SK-N-SH (cell line): ENCODE data around the gene APELA. TPM values are rescaled to one million over a fixed set of nuclear protein-coding genes. Genes with fewer than 3 reads are reported as not detected.

Experiments used
- CTCF ChIA-PET: fragments of 300-600, 350-600 bp; formaldehyde crosslinking; extraction: SDS; loops from one replicate; lab custom pipeline; 2021; lab: Yijun Ruan, JAX
- POLR2A ChIA-PET: fragments of 350-600 bp; sonication (Branson Sonifier 250); formaldehyde crosslinking; extraction: SDS; loops from one replicate; lab custom pipeline; 2020; ENCODE audit warnings: antibody characterized with exemption, inconsistent platforms; lab: Yijun Ruan, JAX
- DNase-seq: peaks from one replicate; pipeline ENCODE4 v3.0.0; 2012
- H2AFZ ChIP-seq: fragments of 200-600 bp; sonication (generic); 2 replicates; pipeline ENCODE4 v1.8.1; 2016; ENCODE audit warnings: antibody characterized with exemption, mild to moderate bottlenecking, low read depth
- H3F3A ChIP-seq: fragments of 200-600 bp; sonication (generic); replicated peaks from 2 replicates; pipeline ENCODE3; 2016; ENCODE audit warnings: antibody characterized with exemption, mild to moderate bottlenecking; ENCODE audit not compliant: insufficient read depth
- H3K27ac ChIP-seq, 2 experiments: fragments of 200-500 bp in 1 of 2; fragments of 200-600 bp in 1 of 2; sonication (Bioruptor generic) in 1 of 2; sonication (generic), shearing (Covaris generic) in 1 of 2; 2 replicates each; pipeline versions ENCODE4 v1.5.1 to v1.6.1; 2014 to 2016; ENCODE audit warnings: low read depth in 2 of 2, inconsistent platforms in 1 of 2, low read length in 1 of 2, mild to moderate bottlenecking in 1 of 2, mixed read lengths in 1 of 2
- H3K27me3 ChIP-seq: fragments of 200-600 bp; sonication (generic), shearing (Covaris generic); 2 replicates; pipeline ENCODE4 v1.6.1; 2016; ENCODE audit warnings: mixed run types; ENCODE audit not compliant: insufficient read depth
- H3K36me3 ChIP-seq, 2 experiments: fragments of 200-500 bp in 1 of 2; fragments of 200-600 bp in 1 of 2; sonication (Bioruptor generic) in 1 of 2; sonication (generic) in 1 of 2; replicated peaks in 1 of 2; 2 replicates each; pipeline versions ENCODE3 to v1.5.1; 2014 to 2016; ENCODE audit warnings: low read length in 1 of 2, mild to moderate bottlenecking in 1 of 2; ENCODE audit not compliant: insufficient read depth in 2 of 2, control insufficient read depth in 1 of 2
- H3K4me1 ChIP-seq, 2 experiments: fragments of 200-500 bp in 1 of 2; fragments of 200-600 bp in 1 of 2; sonication (Bioruptor generic) in 1 of 2; sonication (generic), shearing (Covaris generic) in 1 of 2; 2 replicates each; pipeline versions ENCODE4 v1.5.1 to v1.6.1; 2014 to 2016; ENCODE audit warnings: low read depth in 1 of 2, low read length in 1 of 2, mixed run types in 1 of 2; ENCODE audit not compliant: insufficient read depth in 2 of 2, control insufficient read depth in 1 of 2
- H3K4me2 ChIP-seq: fragments of 200-600 bp; sonication (generic), shearing (Covaris generic); 2 replicates; pipeline ENCODE4 v1.6.1; 2017; ENCODE audit warnings: mixed run types
- H3K4me3 ChIP-seq, 2 experiments: fragments of 200-500 bp in 1 of 2; fragments of 200-600 bp in 1 of 2; sonication (Bioruptor generic) in 1 of 2; sonication (generic), shearing (Covaris generic) in 1 of 2; 2 replicates each; pipeline versions ENCODE4 v1.5.1 to v1.8.1; 2014 to 2016; ENCODE audit warnings: low read depth in 2 of 2, inconsistent platforms in 1 of 2, low read length in 1 of 2, mild to moderate bottlenecking in 1 of 2, mixed read lengths in 1 of 2, moderate library complexity in 1 of 2
- H3K79me2 ChIP-seq: fragments of 200-600 bp; sonication (generic); 2 replicates; pipeline ENCODE4 v1.8.1; 2017; ENCODE audit warnings: mild to moderate bottlenecking; ENCODE audit not compliant: insufficient read depth
- H3K9ac ChIP-seq: fragments of 200-600 bp; sonication (generic); 2 replicates; pipeline ENCODE4 v1.6.1; 2017; ENCODE audit warnings: mixed run types
- H3K9me2 ChIP-seq: fragments of 200-600 bp; sonication (generic); 2 replicates; pipeline ENCODE4 v1.6.1; 2017; ENCODE audit warnings: mixed run types
- H3K9me3 ChIP-seq: fragments of 200-600 bp; sonication (generic); 2 replicates; pipeline ENCODE4 v1.6.1; 2017; ENCODE audit warnings: mixed run types, mild to moderate bottlenecking, moderate library complexity
- H4K20me1 ChIP-seq: fragments of 200-600 bp; sonication (generic); 2 replicates; pipeline ENCODE4 v1.6.1; 2017; ENCODE audit warnings: mild to moderate bottlenecking, mixed run types; ENCODE audit not compliant: insufficient read depth
- ELF1 ChIP-seq: IDR thresholded peaks from 2 replicates; pipeline ENCODE4 v1.4.0; 2012
- EP300 ChIP-seq, 2 experiments: IDR thresholded peaks; 2 replicates each; pipeline versions ENCODE4 v1.4.0 to v1.6.1; 2012; ENCODE audit warnings: borderline replicate concordance in 1 of 2, low read depth in 1 of 2, low read length in 1 of 2
- FOXM1 ChIP-seq: IDR thresholded peaks from 2 replicates; pipeline ENCODE4 v1.4.0; 2012; ENCODE audit warnings: low read depth, mild to moderate bottlenecking
- GABPA ChIP-seq: IDR thresholded peaks from 2 replicates; pipeline ENCODE4 v1.4.0; 2012; ENCODE audit warnings: low read depth, mild to moderate bottlenecking
- IRF3 ChIP-seq: fragments of 150-350 bp; IDR thresholded peaks from 2 replicates; pipeline ENCODE4 v1.6.1; 2016; ENCODE audit warnings: mild to moderate bottlenecking, low read depth, low read length
- MXI1 ChIP-seq: IDR thresholded peaks from 2 replicates; pipeline ENCODE4 v1.6.1; 2012; ENCODE audit warnings: mild to moderate bottlenecking, low read depth, low read length, improper control_type of control experiment
- NFIC ChIP-seq: IDR thresholded peaks from 2 replicates; pipeline ENCODE4 v1.4.0; 2012; ENCODE audit warnings: borderline replicate concordance
- NRF1 ChIP-seq: IDR thresholded peaks from 2 replicates; pipeline ENCODE4 v1.6.1; 2012; ENCODE audit warnings: low read depth, mild to moderate bottlenecking, low read length
- POLR2AphosphoS5 ChIP-seq: IDR thresholded peaks from 2 replicates; pipeline ENCODE4 v1.6.1; 2012; ENCODE audit warnings: low read depth, low read length
- RAD21 ChIP-seq: IDR thresholded peaks from 2 replicates; pipeline ENCODE4 v1.6.1; 2012; ENCODE audit warnings: mild to moderate bottlenecking, low read length
- RCOR1 ChIP-seq: fragments of 150-350 bp; IDR thresholded peaks from 2 replicates; pipeline ENCODE4 v1.6.1; 2017; ENCODE audit warnings: antibody characterized with exemption, low read length
- RFX5 ChIP-seq: IDR thresholded peaks from 2 replicates; pipeline ENCODE4 v1.6.1; 2012; ENCODE audit warnings: mild to moderate bottlenecking, improper control_type of control experiment, low read length
- SIN3A ChIP-seq: IDR thresholded peaks from 2 replicates; pipeline ENCODE4 v1.6.1; 2012; ENCODE audit warnings: low read depth, mild to moderate bottlenecking, low read length, moderate library complexity, borderline replicate concordance
- SMC3 ChIP-seq: IDR thresholded peaks from 2 replicates; pipeline ENCODE4 v1.6.1; 2012; ENCODE audit warnings: low read depth, low read length, improper control_type of control experiment
- TCF12 ChIP-seq: IDR thresholded peaks from 2 replicates; pipeline ENCODE4 v1.4.0; 2012
- USF2 ChIP-seq: fragments of 150-350 bp; IDR thresholded peaks from 2 replicates; pipeline ENCODE4 v1.6.1; 2017; ENCODE audit warnings: antibody characterized with exemption, low read length, low read depth, borderline replicate concordance
- YY1 ChIP-seq: IDR thresholded peaks from 2 replicates; pipeline ENCODE4 v1.4.0; 2012; ENCODE audit warnings: low read depth, mild to moderate bottlenecking
- ZBTB33 ChIP-seq: IDR thresholded peaks from 2 replicates; pipeline ENCODE4 v1.4.0; 2012; ENCODE audit warnings: low read depth, borderline replicate concordance
- WGBS: methylation state at CpG from one replicate; pipeline ENCODE4 v1.1.6; 2017; ENCODE audit warnings: low lambda C conversion rate; 5-methylcytosine and 5-hydroxymethylcytosine counted together
- polyA plus RNA-seq, 3 experiments: library from polyadenylated mRNA; depleted of rRNA; stranded (reverse); fragments of >200 nt; gene quantifications; 2 replicates each; pipeline ENCODE4 v1.2.3, GENCODE V29; 2012

APELA gene
- polyA plus RNA-seq, 1 of the 3 experiments (the other 2 are of a cell fraction), result not detected

GRCh38 chr4:164945146-164945545, 68.2 kb downstream of the APELA start:
- no peaks in the 10 kb centered on the region for H3K4me1 ChIP-seq
- H3K27me3 ChIP-seq, result peaks cover 36% of the 10 kb centered on the region; the same call in 1 of the 2 replicates
- H3K4me3 ChIP-seq, result no peak overlapping the region
- 4% methylated on average over 5 of the region's 5 CpGs for WGBS
- H3K27ac ChIP-seq, result no peak overlapping the region
- H2AFZ ChIP-seq, result no peak overlapping the region
- CTCF ChIA-PET, result no interaction called here
- H3K4me2 ChIP-seq, result no peak overlapping the region
- no peaks in the 10 kb centered on the region for H3K36me3 ChIP-seq
- no peaks in the 10 kb centered on the region for H3K79me2 ChIP-seq
- H4K20me1 ChIP-seq, result no peaks in the 10 kb centered on the region
- DNase-seq, result no peak
- no peaks in the 10 kb centered on the region for H3K9me3 ChIP-seq
- POLR2A ChIA-PET, result no interaction called here
- H3K9ac ChIP-seq, result no peak overlapping the region
- TF ChIP-seq POLR2AphosphoS5 (no peak), RFX5 (no peak), IRF3 (no peak)
- H3K9me2 ChIP-seq, result no peaks in the 10 kb centered on the region
- no peaks in the 10 kb centered on the region for H3F3A ChIP-seq

GRCh38 chr4:164946810-164947209, 69.8 kb downstream of the APELA start:
- H4K20me1 ChIP-seq, result no peaks in the 10 kb centered on the region
- no peak overlapping the region for H3K4me3 ChIP-seq
- CTCF ChIA-PET, result no interaction called here
- no peaks in the 10 kb centered on the region for H3K79me2 ChIP-seq
- no peak overlapping the region for H3K4me2 ChIP-seq
- peaks cover 36% of the 10 kb centered on the region; the same call in 1 of the 2 replicates for H3K27me3 ChIP-seq
- no peak overlapping the region for H3K9ac ChIP-seq
- H3F3A ChIP-seq, result no peaks in the 10 kb centered on the region
- H3K9me2 ChIP-seq, result no peaks in the 10 kb centered on the region
- H3K27ac ChIP-seq, result no peak overlapping the region
- H3K4me1 ChIP-seq, result no peaks in the 10 kb centered on the region
- no peak for DNase-seq
- H2AFZ ChIP-seq, result no peak overlapping the region
- 7% methylated on average over 5 of the region's 5 CpGs for WGBS
- H3K36me3 ChIP-seq, result no peaks in the 10 kb centered on the region
- POLR2A ChIA-PET, result no interaction called here
- no peak for TF ChIP-seq SMC3
- no peak for TF ChIP-seq RCOR1
- no peak for TF ChIP-seq RFX5
- no peak for TF ChIP-seq RAD21
- TF ChIP-seq USF2, result no peak
- TF ChIP-seq MXI1, result no peak
- no peak for TF ChIP-seq TCF12
- no peak for TF ChIP-seq NRF1
- no peak for TF ChIP-seq GABPA
- TF ChIP-seq SIN3A, result no peak
- no peak for TF ChIP-seq EP300 (IDR thresholded peaks at IDR 0.05; ENCODE audit: borderline replicate concordance in 1 of 2, low read depth in 1 of 2, low read length in 1 of 2)
- TF ChIP-seq NFIC, result no peak
- no peak for TF ChIP-seq ZBTB33
- no peak for TF ChIP-seq ELF1
- no peak for TF ChIP-seq YY1
- no peak for TF ChIP-seq POLR2AphosphoS5
- no peak for TF ChIP-seq FOXM1
- no peaks in the 10 kb centered on the region for H3K9me3 ChIP-seq
